T1000 (cell line): ENCODE results near the gene ASB13.
"Not testable (repeated sequence)": the region's sequence is repeated elsewhere in the genome, so short reads cannot be mapped to it uniquely, and the experiment has no call there.

ENCODE experiments used
- DNase-seq: peaks from one replicate; lab custom pipeline; 2025; ENCODE audit warnings: mixed read lengths; lab: John Stamatoyannopoulos, UW

The ASB13 gene

GRCh38 chr10:5623081-5623748 lies 43.2 kb downstream of the ASB13 start:
- peak; percentile 71 for DNase-seq

DNA sequence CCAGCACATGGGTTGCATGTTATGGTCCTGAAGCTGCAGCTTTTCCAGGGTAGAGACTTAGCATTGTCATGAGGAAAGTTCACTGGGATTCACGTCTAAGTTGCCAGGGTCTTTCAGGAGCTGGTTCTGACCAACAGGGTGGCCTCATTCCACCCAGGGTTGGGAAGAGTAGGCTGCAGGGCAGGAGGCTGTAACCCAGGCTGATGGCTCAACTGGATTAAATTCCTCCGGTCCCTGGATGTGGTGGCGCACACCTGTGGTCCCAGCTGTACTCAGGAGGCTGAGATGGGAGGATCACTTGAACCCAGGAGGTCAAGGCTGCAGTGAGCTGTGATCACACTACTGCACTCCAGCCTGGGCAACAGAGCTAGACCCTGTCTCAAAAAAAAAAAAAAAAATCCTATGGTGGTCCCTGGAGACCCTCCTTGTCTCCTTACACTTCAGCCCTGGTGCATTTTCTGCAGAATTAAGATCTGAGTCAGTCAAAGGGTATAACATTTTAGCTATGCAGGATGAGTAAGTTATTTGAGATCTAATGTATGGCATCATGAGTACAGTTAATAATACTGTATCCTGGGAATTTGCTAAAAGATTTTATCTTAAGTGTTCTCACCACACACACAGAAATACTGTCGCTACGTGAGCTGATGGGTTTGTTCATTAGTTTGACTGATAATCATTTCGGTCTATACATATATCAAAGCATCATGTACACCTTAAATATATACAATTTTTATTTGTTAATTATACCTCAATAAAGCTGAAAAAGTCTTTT lies 44.0 kb downstream of the ASB13 start:
- no peak for DNase-seq

DNA sequence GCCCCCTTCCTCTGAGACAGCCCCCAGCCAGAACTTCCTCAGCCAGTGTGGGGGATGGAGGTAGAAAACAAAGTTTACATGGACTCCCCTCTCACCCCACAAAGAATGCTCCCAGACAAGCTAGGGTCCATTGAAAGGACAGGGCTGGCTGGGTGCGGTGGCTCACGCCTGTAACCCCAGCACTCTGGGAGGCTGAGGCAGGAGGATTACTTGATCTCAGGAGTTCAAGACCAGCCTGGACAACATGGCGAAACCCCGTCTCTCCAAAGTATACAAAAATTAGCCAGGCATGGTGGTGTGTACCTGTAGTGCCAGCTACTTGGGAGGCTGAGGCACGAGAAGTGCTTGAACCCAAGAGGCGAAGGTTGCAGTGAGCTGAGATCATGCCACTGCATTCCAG lies 45.0 kb downstream of the ASB13 start:
- DNase-seq = not testable (repeated sequence)

GRCh38 chr10:5620966-5621365 lies 45.4 kb downstream of the ASB13 start:
- DNase-seq = no peak

DNA sequence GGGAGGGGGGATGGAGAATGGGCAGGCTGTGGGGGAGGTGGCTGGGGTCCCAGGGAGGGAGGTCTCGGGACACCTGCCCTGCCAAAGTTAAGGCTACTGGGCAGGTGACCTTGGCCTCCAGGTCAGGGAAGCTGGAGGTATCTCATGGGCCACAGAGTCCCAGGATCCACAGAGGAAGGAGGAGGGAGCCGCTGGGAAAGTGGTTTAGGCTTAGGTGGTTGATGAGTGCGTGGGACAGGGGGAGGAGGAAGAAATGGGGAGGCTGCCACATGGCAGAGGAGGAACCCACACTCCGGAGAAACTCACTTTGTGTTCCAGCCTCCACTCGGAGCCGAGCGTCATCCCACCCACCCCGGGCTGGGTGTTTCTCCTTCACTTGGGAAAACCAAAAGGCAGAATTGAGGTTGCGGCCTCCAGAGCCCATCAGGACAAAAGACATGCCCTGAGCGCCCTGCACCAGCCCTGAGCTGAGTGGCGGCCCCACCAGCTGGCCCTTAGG lies 46.1 kb downstream of the ASB13 start:
- no peak for DNase-seq

- no peak for DNase-seq
These were observed 46.8 kb downstream of the ASB13 start for GRCh38 chr10:5619362-5620211.

DNA sequence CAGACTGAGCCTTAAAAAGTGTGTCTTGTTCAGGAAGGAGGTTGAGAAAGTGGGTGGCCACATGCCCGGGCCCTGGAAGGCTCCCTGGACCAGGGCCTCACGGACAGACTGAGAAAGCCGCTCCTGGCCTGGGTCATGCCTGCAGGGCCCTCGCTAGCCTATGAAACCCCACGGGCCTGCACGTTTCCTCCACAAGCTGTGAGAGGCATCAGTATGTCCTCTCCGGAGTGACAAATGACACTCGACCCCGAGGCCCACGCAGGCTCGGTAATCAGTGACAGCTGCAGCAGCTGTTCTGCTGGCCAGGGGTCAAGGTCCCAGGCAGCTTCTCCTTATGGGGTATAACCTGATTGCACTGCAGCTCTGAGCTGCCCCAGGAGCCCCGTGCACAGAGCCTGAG lies 47.6 kb downstream of the ASB13 start:
- DNase-seq = no peak

GRCh38 chr10:5618042-5618441 lies 48.4 kb downstream of the ASB13 start:
- DNase-seq = no peak

DNA sequence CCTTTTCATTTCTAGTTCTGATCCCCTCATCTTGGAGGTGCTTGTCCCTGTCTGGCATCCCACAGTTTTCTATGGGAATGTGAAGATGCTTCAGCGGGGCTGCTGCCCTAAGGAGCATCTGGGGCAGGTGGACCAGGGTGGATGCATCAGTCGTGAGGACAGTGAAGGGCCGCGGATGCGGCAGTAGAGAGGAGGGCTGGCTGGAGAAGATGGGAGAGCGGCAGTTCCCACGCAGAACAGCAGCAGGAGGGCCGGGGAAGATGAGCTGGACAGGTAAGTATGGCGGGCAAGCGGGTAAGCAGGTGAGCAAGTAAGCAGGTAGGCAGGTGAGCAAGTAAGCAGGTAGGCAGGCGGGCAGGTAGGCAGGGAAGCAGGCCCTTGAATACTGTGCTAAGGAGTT lies 48.9 kb downstream of the ASB13 start:
- no peak for DNase-seq

DNA sequence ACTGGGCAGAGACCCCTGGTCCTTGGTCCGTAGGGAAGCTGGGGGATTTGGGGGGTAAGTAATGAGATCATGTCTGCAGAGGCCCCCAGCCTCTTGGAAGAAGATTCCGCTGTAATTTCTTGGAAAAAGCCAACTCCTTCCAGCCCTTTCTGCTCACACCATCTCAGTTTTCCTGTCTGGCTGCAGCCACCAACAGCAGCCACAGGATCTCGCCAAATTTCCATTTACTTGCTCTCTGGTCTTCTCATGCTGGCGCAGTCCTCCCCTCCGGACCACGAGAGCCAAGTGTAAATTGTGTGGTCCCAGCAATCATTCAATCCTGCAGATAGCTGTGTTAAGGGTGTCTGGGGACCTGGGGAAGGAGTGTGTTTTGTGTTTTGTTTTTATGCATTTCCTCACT lies 49.6 kb downstream of the ASB13 start:
- DNase-seq = no peak

DNA sequence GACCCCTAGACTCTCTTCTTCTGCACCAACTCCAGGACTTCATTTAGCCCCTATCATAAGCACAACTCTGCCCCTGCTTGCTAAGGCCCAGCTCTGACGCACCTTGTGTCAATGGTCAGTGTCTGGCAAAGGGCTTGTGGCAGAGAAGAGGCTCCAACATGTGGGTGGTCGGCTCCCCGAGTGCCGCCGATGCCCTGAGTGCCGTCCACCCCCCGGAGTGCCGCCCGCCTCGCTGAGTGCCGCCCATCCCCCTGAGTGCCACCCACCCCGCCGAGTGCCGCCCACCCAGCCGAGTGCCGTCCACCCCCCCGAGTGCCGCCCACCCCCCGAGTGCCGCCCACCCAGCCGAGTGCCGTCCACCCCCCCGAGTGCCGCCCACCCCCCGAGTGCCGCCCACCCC lies 50.3 kb downstream of the ASB13 start:
- DNase-seq = no peak

DNA sequence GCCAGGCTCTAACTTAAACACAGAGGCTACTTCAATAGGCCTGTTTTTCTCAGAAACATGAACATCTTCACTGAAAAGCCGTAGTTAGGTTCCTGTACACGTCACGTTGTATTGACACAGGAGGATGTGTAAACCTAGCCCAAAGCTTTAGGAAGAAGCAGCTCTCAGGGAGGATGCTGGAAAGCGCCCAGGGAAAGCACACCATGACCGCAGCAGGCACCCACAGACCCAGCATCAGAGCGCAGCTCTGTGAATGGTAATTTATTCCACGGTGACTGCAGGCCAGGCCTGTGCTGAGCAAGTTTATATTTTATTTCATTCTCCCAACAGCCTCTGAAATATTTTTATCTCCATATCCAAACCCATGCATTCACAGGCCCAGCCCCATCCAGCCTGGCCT lies 51.1 kb downstream of the ASB13 start:
- DNase-seq = no peak

DNA sequence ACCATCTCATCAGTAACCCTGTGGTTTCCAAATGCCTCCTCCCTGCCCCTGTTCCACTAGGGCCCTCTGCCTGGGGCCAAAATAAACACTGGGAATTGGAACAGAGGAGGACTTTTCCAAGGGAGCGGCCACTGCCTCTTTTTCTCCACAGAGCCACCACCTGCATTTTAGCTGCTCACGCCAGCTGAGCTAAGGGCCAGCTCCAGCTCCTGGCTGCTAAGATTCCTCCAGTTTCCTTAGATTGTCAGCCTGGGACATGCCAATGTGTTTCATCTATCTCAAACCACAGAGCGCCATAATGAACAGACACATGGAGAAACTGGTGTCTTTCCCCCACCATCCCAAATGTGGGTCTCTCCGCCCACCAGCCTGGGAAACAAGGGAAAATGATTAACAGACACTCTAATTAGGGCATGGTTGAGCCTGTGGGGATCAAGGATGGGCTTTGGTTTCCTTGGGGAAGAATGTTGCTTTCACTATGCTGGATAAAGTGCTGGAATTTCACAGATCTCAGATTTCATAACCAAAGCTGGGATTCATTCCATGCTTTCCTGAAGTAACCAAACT lies 52.2 kb downstream of the ASB13 start:
- DNase-seq = no peak

- no peak for DNase-seq
These were observed 52.8 kb downstream of the ASB13 start for GRCh38 chr10:5613481-5614154.

GRCh38 chr10:5611899-5612680 lies 54.3 kb downstream of the ASB13 start:
- DNase-seq = no peak

- no peak for DNase-seq
These were observed 56.3 kb downstream of the ASB13 start for GRCh38 chr10:5609952-5610616.

DNA sequence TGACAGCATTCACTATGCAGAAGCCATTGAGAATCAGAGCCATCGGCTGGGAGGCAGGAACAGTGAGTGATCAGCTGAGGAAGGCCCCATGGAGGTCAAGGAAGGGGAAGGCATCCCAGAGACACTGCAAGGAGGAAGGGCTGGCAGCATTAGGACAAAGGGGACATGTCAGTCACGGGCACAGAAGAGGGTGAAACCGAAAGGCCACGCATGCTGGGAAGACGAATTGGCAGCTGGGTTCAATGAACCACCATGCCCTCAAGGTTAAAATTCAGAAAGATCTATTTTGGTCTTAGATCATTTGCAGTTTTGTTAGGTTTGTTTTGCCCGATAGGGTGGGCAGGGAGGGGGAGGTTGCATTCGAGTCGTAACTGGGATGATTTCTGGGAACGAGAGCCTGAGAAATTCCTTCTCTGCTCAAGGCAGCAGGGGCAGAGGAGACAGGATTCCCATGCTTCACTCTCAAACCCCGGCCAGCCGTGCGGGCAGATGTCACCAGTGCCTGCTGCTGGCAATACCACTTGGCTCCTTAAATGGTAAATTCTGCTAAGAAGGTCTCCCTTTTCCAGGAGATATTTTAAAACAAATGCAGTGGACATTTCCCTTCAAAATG lies 57.7 kb downstream of the ASB13 start:
- DNase-seq = no peak

GRCh38 chr10:5607594-5607993 lies 58.8 kb downstream of the ASB13 start:
- no peak for DNase-seq

DNA sequence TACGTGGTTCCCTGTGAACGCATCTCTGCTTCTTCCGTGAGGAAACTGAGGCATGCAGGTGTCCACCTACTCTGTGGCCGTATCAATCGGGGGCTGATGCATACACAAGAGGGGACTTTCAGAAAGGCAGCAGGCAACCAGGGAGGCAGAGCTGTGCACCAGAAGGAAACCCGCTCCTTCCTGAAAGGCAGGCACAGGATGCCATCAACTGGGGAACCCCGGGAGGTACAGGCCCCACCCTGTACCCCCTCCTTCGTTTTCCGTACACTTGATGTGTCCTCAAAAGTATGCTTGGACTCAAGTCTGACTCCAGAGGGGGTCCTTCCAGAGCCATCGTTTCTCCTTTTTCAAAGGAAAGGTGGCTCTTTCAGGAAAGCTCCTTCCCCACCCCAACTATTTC lies 59.5 kb downstream of the ASB13 start:
- DNase-seq = no peak

DNA sequence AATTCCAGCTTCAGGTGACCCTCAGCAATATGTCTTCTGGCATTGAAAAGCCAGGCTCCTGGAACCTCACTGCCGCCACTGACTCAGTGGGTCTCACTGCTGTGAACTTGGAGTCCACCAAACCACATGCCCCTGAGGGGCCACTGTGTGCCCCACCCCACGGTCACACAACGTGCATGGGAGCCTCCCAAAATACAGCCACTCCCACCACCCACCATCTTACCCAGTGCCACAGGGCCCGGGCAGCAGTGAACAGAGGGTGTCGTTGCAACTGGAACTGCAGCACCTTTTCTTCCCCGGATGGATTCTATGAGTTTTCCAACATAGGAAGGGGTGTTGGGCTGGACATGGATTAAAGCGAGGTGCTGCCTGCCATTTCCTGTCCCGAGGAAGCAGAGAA lies 60.1 kb downstream of the ASB13 start:
- no peak for DNase-seq
